ENCODE results near the gene ACOXL. TPM values are rescaled to one million over a fixed set of nuclear protein-coding genes. Genes with fewer than 3 reads are reported as not detected.
A peak's percentile ranks its signal among the peaks of the same experiment; 100 is the strongest.

The ACOXL gene
- total and polyA plus RNA-seq, 2 of the 8 experiments (the other 6 are each of a cell fraction or from before 2014, with no cell fraction given): 11.4 to 20.6 TPM

DNA sequence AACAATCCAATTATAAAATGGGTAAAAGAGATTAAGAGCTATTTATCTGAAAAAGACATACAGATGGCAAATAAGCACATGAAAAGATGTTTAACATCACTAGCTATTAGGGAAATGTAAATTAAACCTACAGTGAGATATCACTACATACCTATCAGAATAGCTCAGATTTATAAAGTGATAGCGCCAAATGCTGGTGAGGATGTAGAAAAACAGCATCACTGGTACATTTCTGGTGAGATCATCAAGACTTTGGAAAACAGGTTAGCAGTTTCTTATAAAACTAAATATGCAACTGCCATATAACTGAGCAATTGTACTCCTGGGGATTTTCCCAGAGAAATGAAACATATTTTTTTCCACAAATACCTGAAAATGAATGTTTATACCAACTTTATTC, 100.4 kb downstream of the ACOXL start:
- Histone ChIP-seq H3K56ac (replicated peaks; ENCODE audit: insufficient read length, low read depth, low read length) (no peak overlapping the region), H3K36me3 (ENCODE audit: control insufficient read depth in 2 of 4, insufficient read depth in 4 of 4, low read length in 3 of 4) (peaks cover 0 to 5% (median 2%) of the 10 kb centered on the region in 4 experiments; a peak in 2 of 8 replicates), H3K23me2 (ENCODE audit: low read depth, low read length) (no peaks in the 10 kb centered on the region), H3K27ac (ENCODE audit: low read depth, low read length) (no peak overlapping the region), H4K5ac (ENCODE audit: insufficient read length, low read depth, low read length) (no peak overlapping the region), H4K8ac (ENCODE audit: extremely low read depth, insufficient read depth, low read length) (no peak overlapping the region), H2BK20ac (ENCODE audit: low read length) (no peak overlapping the region), H3K4me3 (ENCODE audit: extremely low read depth in 1 of 4, insufficient read depth in 2 of 4, low read depth in 3 of 4, low read length in 4 of 4) (no peak overlapping the region), H3K4me2 (ENCODE audit: insufficient read depth in 1 of 2, low read depth in 2 of 2, low read length in 2 of 2) (no peak overlapping the region), H3K9me3 (ENCODE audit: insufficient read depth in 2 of 2, low read depth in 1 of 2, low read length in 1 of 2) (no peaks in the 10 kb centered on the region), H3K9ac (replicated peaks in 1 of 4; ENCODE audit: extremely low read depth in 1 of 4, low read depth in 3 of 4, low read length in 3 of 4) (no peak overlapping the region), H2BK120ac (replicated peaks; ENCODE audit: low read depth, low read length) (no peak overlapping the region), H3K4me1 (replicated peaks in 1 of 4; ENCODE audit: control insufficient read depth in 3 of 4, insufficient read depth in 4 of 4, low read length in 3 of 4) (peaks cover 12 to 39% (median 30%) of the 10 kb centered on the region in 4 experiments), H3K4ac (replicated peaks; ENCODE audit: insufficient read length, low read depth, low read length) (no peak overlapping the region), H3K79me2 (ENCODE audit: control insufficient read depth in 1 of 2, insufficient read depth in 2 of 2, low read length in 2 of 2) (no peaks in the 10 kb centered on the region), H3K14ac (ENCODE audit: insufficient read length) (no peak overlapping the region), H3K18ac (ENCODE audit: extremely low read depth, low read length) (no peak overlapping the region), H4K91ac (replicated peaks; ENCODE audit: insufficient read length, low read length) (no peak overlapping the region), H3K23ac (ENCODE audit: insufficient read length) (no peak overlapping the region), H2AFZ (ENCODE audit: low read length) (no peak overlapping the region), H3K27me3 (replicated peaks in 1 of 4; ENCODE audit: control insufficient read depth in 3 of 4, extremely low read depth in 1 of 4, insufficient read depth in 3 of 4, low read length in 3 of 4) (no peaks in the 10 kb centered on the region), H3K79me1 (ENCODE audit: low read depth, low read length) (no peaks in the 10 kb centered on the region), H2BK5ac (ENCODE audit: low read depth, low read length) (no peak overlapping the region), H4K20me1 (replicated peaks in 1 of 2; ENCODE audit: control insufficient read depth in 1 of 2, insufficient read depth in 2 of 2, low read length in 2 of 2) (peaks cover 0 to 2% of the 10 kb centered on the region in 2 experiments), H2BK12ac (ENCODE audit: low read depth, low read length) (no peak overlapping the region), H2AK5ac (ENCODE audit: low read depth, low read length) (no peak overlapping the region), H2BK15ac (ENCODE audit: low read length) (no peak overlapping the region)
- POLR2A ChIA-PET (ENCODE audit: partially characterized antibody): no interaction called here
- DNase-seq (ENCODE audit: low read depth in 1 of 2, low spot score in 2 of 2) (no peak), FAIRE-seq (no peak)
- CTCF ChIA-PET (ENCODE audit: partially characterized antibody): interaction anchor here (1.0 to 5.6 kb wide), 8 partner anchors 9 to 855 kb away, joined by 3 to 24 read pairs (median 4); no protein-coding TSS in a partner anchor
- no peak for TF ChIP-seq POLR2AphosphoS5 (IDR thresholded peaks at IDR 0.05; ENCODE audit: low read depth, low read length)
- TF ChIP-seq, protein P1, sequence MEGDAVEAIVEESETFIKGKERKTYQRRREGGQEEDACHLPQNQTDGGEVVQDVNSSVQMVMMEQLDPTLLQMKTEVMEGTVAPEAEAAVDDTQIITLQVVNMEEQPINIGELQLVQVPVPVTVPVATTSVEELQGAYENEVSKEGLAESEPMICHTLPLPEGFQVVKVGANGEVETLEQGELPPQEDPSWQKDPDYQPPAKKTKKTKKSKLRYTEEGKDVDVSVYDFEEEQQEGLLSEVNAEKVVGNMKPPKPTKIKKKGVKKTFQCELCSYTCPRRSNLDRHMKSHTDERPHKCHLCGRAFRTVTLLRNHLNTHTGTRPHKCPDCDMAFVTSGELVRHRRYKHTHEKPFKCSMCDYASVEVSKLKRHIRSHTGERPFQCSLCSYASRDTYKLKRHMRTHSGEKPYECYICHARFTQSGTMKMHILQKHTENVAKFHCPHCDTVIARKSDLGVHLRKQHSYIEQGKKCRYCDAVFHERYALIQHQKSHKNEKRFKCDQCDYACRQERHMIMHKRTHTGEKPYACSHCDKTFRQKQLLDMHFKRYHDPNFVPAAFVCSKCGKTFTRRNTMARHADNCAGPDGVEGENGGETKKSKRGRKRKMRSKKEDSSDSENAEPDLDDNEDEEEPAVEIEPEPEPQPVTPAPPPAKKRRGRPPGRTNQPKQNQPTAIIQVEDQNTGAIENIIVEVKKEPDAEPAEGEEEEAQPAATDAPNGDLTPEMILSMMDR (IDR thresholded peaks at IDR 0.05; ENCODE audit: control extremely low read depth in 1 of 3, insufficient read depth in 1 of 3, low read depth in 1 of 3, low read length in 3 of 3): peak in 1 of 3 experiments; percentile 20; a peak in 1 of 4 replicates
- TF ChIP-seq SRF (IDR thresholded peaks at IDR 0.05; ENCODE audit: low read depth, low read length): no peak
- no peak for TF ChIP-seq ZNF274 (IDR thresholded peaks at IDR 0.05; ENCODE audit: borderline replicate concordance, extremely low read depth, low read length)
- TF ChIP-seq KDM5A (IDR thresholded peaks at IDR 0.05; ENCODE audit: low read length): no peak
- TF ChIP-seq, protein P2, sequence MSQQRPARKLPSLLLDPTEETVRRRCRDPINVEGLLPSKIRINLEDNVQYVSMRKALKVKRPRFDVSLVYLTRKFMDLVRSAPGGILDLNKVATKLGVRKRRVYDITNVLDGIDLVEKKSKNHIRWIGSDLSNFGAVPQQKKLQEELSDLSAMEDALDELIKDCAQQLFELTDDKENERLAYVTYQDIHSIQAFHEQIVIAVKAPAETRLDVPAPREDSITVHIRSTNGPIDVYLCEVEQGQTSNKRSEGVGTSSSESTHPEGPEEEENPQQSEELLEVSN (IDR thresholded peaks at IDR 0.05): no peak
- TF ChIP-seq TCF12 (IDR thresholded peaks at IDR 0.05; ENCODE audit: low read depth, low read length): no peak
- TF ChIP-seq, protein P3, sequence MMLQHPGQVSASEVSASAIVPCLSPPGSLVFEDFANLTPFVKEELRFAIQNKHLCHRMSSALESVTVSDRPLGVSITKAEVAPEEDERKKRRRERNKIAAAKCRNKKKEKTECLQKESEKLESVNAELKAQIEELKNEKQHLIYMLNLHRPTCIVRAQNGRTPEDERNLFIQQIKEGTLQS (IDR thresholded peaks at IDR 0.05; ENCODE audit: insufficient read depth, low read depth, low read length): no peak
- TF ChIP-seq JUN (IDR thresholded peaks at IDR 0.05; ENCODE audit: low read depth, low read length): no peak
- WGBS, 2 experiments (ENCODE audit: extremely low coverage in 1 of 2, insufficient coverage in 1 of 2, insufficient read length in 1 of 2, insufficient replicate concordance in 2 of 2, low coverage in 1 of 2, low lambda C conversion rate in 2 of 2, missing lambda C conversion rate in 1 of 2): 90% methylated on average over 1 of the region's 1 CpG; no CpG with 5 or more reads in 1 of the 2 experiments
